BE2C (cell line): ENCODE data around the gene MAP3K21.
A peak's percentile ranks its signal among the peaks of the same experiment; 100 is the strongest.

ENCODE experiments used
- DNase-seq: peaks from one replicate; pipeline ENCODE4 v3.0.0-alpha.2; 2020
- H3K27me3 ChIP-seq: fragments of 250-450 bp; sonication (Bioruptor Pico); 2 replicates; pipeline ENCODE4 v1.5.1; 2020; ENCODE audit warnings: mild to moderate bottlenecking
- H3K36me3 ChIP-seq: fragments of 250-450 bp; sonication (Bioruptor Pico); 2 replicates; pipeline ENCODE4 v1.5.1; 2020; ENCODE audit warnings: mild to moderate bottlenecking
- H3K4me1 ChIP-seq: fragments of 250-450 bp; sonication (Bioruptor Pico); 2 replicates; pipeline ENCODE4 v1.5.1; 2020
- H3K4me3 ChIP-seq: 2 replicates; pipeline ENCODE4 v1.5.1; 2011; ENCODE audit warnings: low read depth, low read length
- H3K9me3 ChIP-seq: fragments of 250-450 bp; sonication (Bioruptor Pico); 2 replicates; pipeline ENCODE4 v1.5.1; 2020
- CTCF ChIP-seq: IDR thresholded peaks from 2 replicates; pipeline ENCODE4 v1.5.1; 2012; ENCODE audit warnings: mild to moderate bottlenecking, low read depth, low read length

MAP3K21 gene

GRCh38 chr1:233424779-233425178, 97.3 kb downstream of the MAP3K21 start:
- Histone ChIP-seq H3K9me3 (no peaks in the 10 kb centered on the region), H3K4me1 (no peaks in the 10 kb centered on the region), H3K4me3 (no peak overlapping the region), H3K36me3 (no peaks in the 10 kb centered on the region), H3K27me3 (peaks cover 5% of the 10 kb centered on the region)
- TF ChIP-seq CTCF = peak; percentile 24; the same call in 1 of the 2 replicates
- no peak for DNase-seq

- no peaks in the 10 kb centered on the region for H3K9me3 ChIP-seq
- no peak overlapping the region for H3K4me3 ChIP-seq
- TF ChIP-seq CTCF = no peak
- H3K4me1 ChIP-seq = no peaks in the 10 kb centered on the region
- no peak for DNase-seq
- no peaks in the 10 kb centered on the region for H3K36me3 ChIP-seq
- H3K27me3 ChIP-seq = peaks cover 5% of the 10 kb centered on the region
Measured at GRCh38 chr1:233427907-233428306, 100.4 kb downstream of the MAP3K21 start.

GRCh38 chr1:233431753-233432403, 104.4 kb downstream of the MAP3K21 start:
- Histone ChIP-seq H3K9me3 (no peaks in the 10 kb centered on the region), H3K27me3 (no peaks in the 10 kb centered on the region; the same call in none of the 2 replicates), H3K36me3 (no peaks in the 10 kb centered on the region), H3K4me3 (no peak overlapping the region), H3K4me1 (no peaks in the 10 kb centered on the region)
- no peak for TF ChIP-seq CTCF
- no peak for DNase-seq

GRCh38 chr1:233432916-233433315, 105.4 kb downstream of the MAP3K21 start:
- no peak for DNase-seq
- no peak for TF ChIP-seq CTCF
- H3K4me3 ChIP-seq = no peak overlapping the region
- no peaks in the 10 kb centered on the region for H3K9me3 ChIP-seq
- H3K4me1 ChIP-seq = no peaks in the 10 kb centered on the region
- H3K27me3 ChIP-seq = no peaks in the 10 kb centered on the region; the same call in 1 of the 2 replicates
- H3K36me3 ChIP-seq = no peaks in the 10 kb centered on the region

- Histone ChIP-seq H3K27me3 (no peaks in the 10 kb centered on the region; the same call in 1 of the 2 replicates), H3K4me1 (no peaks in the 10 kb centered on the region), H3K9me3 (no peaks in the 10 kb centered on the region), H3K4me3 (no peak overlapping the region), H3K36me3 (no peaks in the 10 kb centered on the region)
- no peak for DNase-seq
- no peak for TF ChIP-seq CTCF
Measured at GRCh38 chr1:233433436-233434210, 106.1 kb downstream of the MAP3K21 start.
